ENCODE measurements around the gene DMTF1.
"Not testable (repeated sequence)": the region's sequence is repeated elsewhere in the genome, so short reads cannot be mapped to it uniquely, and the experiment has no call there.

DMTF1 gene

DNA sequence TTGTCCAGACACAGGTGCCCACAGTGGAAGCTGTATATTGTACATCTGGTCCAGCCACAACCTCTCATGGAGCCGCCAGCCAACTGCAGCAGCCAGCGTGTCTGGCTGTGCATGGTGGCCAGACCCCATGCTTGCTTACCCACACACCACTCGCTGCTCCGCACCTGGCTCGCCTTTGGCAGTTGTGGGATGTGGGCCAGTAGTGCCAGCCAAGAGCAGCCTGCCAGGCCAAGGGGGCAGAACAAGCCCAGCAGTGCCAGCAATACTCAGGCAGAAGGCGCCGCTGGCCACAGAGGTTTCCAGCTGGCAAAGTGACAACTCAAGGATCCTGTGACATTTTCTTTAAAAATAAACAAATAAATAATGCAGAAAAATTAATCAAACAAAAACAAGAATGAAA, 79.0 kb downstream of the DMTF1 start:
- H3K79me1 ChIP-seq (ENCODE audit: low read depth, low read length): no peaks in the 10 kb centered on the region
- no peak overlapping the region for H3K27ac ChIP-seq (replicated peaks; ENCODE audit: low read length)
- H2BK15ac ChIP-seq (ENCODE audit: low read length): peak overlapping the region; percentile 20
- H3K27me3 ChIP-seq (ENCODE audit: control insufficient read depth in 3 of 3, insufficient read depth in 3 of 3, low read depth in 1 of 3, low read length in 3 of 3): peaks cover 0 to 39% (median 0%) of the 10 kb centered on the region in 3 experiments
- H3K23ac ChIP-seq (ENCODE audit: low read depth, low read length, poor library complexity): no peak overlapping the region
- H3K4me3 ChIP-seq (ENCODE audit: low read length in 2 of 2): no peak overlapping the region
- peaks cover 0 to 2% of the 10 kb centered on the region in 2 donors for H3K4me1 ChIP-seq (ENCODE audit: control insufficient read depth in 2 of 2, insufficient read depth in 1 of 2, low read depth in 1 of 2, low read length in 2 of 2)
- H3K9ac ChIP-seq (ENCODE audit: low read depth, low read length, poor library complexity): no peak overlapping the region
- no peaks in the 10 kb centered on the region for H3K9me3 ChIP-seq (replicated peaks in 1 of 2; ENCODE audit: control insufficient read depth in 2 of 2, insufficient read depth in 1 of 2, low read depth in 1 of 2, low read length in 2 of 2)
- whole genome bisulfite sequencing, 2 donors (ENCODE audit: extremely low coverage in 2 of 2, insufficient read length in 2 of 2, insufficient replicate concordance in 1 of 2): no CpG with 5 or more reads among the region's 7 CpGs
- H3K36me3 ChIP-seq (replicated peaks in 1 of 2; ENCODE audit: control insufficient read depth in 2 of 2, insufficient read depth in 2 of 2, low read length in 2 of 2): no peaks in the 10 kb centered on the region
- H3K4me2 ChIP-seq (ENCODE audit: insufficient read depth, low read length, poor library complexity, severe bottlenecking): no peak overlapping the region
- H4K8ac ChIP-seq (ENCODE audit: low read depth, low read length): no peak overlapping the region
- H3K4ac ChIP-seq (ENCODE audit: low read length): no peak overlapping the region
- H3K14ac ChIP-seq (ENCODE audit: low read length): no peak overlapping the region
- H2AFZ ChIP-seq (ENCODE audit: low read length): no peak overlapping the region
- H2BK12ac ChIP-seq (ENCODE audit: low read length): no peak overlapping the region
- no peak overlapping the region for H4K91ac ChIP-seq (ENCODE audit: low read depth, low read length, poor library complexity)
- peak overlapping the region; percentile 79 for H3K18ac ChIP-seq (ENCODE audit: low read length)
- no peak overlapping the region for H2BK120ac ChIP-seq (ENCODE audit: low read depth, low read length)
- no peak overlapping the region for H2BK5ac ChIP-seq (ENCODE audit: low read length)
- peak overlapping the region; percentile 71 for H2AK5ac ChIP-seq (ENCODE audit: low read depth, low read length)
- DNase-seq (ENCODE audit: low spot score): no peak

GRCh38 chr7:87231711-87232110, 79.5 kb downstream of the DMTF1 start:
- H2BK12ac ChIP-seq (ENCODE audit: low read length): no peak overlapping the region
- no peak overlapping the region for H3K9ac ChIP-seq (ENCODE audit: low read depth, low read length, poor library complexity)
- no peak overlapping the region for H3K27ac ChIP-seq (replicated peaks; ENCODE audit: low read length)
- peaks cover 0 to 2% of the 10 kb centered on the region in 2 donors for H3K4me1 ChIP-seq (ENCODE audit: control insufficient read depth in 2 of 2, insufficient read depth in 1 of 2, low read depth in 1 of 2, low read length in 2 of 2)
- H2BK120ac ChIP-seq (ENCODE audit: low read depth, low read length): no peak overlapping the region
- no peak overlapping the region for H3K18ac ChIP-seq (ENCODE audit: low read length)
- H2BK5ac ChIP-seq (ENCODE audit: low read length): no peak overlapping the region
- no peak overlapping the region for H2AFZ ChIP-seq (ENCODE audit: low read length)
- H2BK15ac ChIP-seq (ENCODE audit: low read length): no peak overlapping the region
- no peak overlapping the region for H2AK5ac ChIP-seq (ENCODE audit: low read depth, low read length)
- no peak overlapping the region for H3K4ac ChIP-seq (ENCODE audit: low read length)
- H4K91ac ChIP-seq (ENCODE audit: low read depth, low read length, poor library complexity): no peak overlapping the region
- peaks cover 0 to 34% (median 0%) of the 10 kb centered on the region in 3 experiments for H3K27me3 ChIP-seq (ENCODE audit: control insufficient read depth in 3 of 3, insufficient read depth in 3 of 3, low read depth in 1 of 3, low read length in 3 of 3)
- H3K4me2 ChIP-seq (ENCODE audit: insufficient read depth, low read length, poor library complexity, severe bottlenecking): no peak overlapping the region
- no peak overlapping the region for H3K14ac ChIP-seq (ENCODE audit: low read length)
- no peaks in the 10 kb centered on the region for H3K9me3 ChIP-seq (replicated peaks in 1 of 2; ENCODE audit: control insufficient read depth in 2 of 2, insufficient read depth in 1 of 2, low read depth in 1 of 2, low read length in 2 of 2)
- no peak for DNase-seq (ENCODE audit: low spot score)
- no peak overlapping the region for H3K4me3 ChIP-seq (ENCODE audit: low read length in 2 of 2)
- H4K8ac ChIP-seq (ENCODE audit: low read depth, low read length): no peak overlapping the region
- no peak overlapping the region for H3K23ac ChIP-seq (ENCODE audit: low read depth, low read length, poor library complexity)
- H3K79me1 ChIP-seq (ENCODE audit: low read depth, low read length): no peaks in the 10 kb centered on the region
- H3K36me3 ChIP-seq (replicated peaks in 1 of 2; ENCODE audit: control insufficient read depth in 2 of 2, insufficient read depth in 2 of 2, low read length in 2 of 2): no peaks in the 10 kb centered on the region

DNA sequence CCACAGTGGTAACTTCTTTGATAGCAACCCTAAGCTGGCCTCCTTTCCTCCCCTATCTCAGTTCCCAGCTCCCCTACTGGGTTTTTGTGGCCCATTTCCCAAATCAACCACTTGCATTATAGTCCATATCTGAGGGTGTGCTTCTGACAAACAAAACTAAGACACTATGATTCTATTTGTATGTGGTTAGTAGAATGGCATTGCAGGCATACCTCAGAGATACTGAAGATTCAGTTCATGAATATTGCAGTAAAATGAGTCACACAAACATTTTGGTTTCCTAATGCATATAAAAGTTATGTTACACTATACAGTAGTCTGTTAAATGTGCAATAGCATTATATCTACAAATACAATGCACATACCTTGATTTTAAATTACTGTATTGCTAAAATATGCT, 82.7 kb downstream of the DMTF1 start:
- Histone ChIP-seq H2BK15ac (ENCODE audit: low read length) (no peak overlapping the region), H3K27ac (replicated peaks; ENCODE audit: low read length) (no peak overlapping the region)
- no peak for DNase-seq (ENCODE audit: low spot score)

DNA sequence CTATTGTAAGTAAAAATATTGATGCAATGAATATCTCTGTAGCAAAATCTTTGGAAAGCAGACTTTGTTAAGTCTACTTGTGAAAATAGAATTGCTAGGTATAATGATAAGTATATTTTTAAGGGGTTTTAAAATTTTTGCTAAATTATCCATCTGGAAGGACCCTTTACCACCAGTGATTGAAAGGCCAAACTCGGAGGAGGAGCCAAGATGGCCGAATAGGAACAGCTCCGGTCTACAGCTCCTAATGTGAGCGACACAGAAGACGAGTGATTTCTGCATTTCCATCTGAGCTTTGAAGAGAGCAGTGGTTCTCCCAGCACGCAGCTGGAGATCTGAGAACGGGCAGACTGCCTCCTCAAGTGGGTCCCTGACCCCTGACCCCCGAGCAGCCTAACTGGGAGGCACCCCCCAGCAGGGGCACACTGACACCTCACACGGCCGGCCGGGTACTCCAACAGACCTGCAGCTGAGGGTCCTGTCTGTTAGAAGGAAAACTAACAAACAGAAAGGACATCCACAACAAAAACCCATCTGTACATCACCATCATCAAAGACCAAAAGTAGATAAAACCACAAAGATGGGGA, 86.3 kb downstream of the DMTF1 start:
- not testable (repeated sequence) for H3K9ac ChIP-seq (ENCODE audit: low read depth, low read length, poor library complexity); H3K36me3 ChIP-seq (replicated peaks in 1 of 2; ENCODE audit: control insufficient read depth in 2 of 2, insufficient read depth in 2 of 2, low read length in 2 of 2); H3K4me1 ChIP-seq (ENCODE audit: control insufficient read depth in 2 of 2, insufficient read depth in 1 of 2, low read depth in 1 of 2, low read length in 2 of 2); H2BK15ac ChIP-seq (ENCODE audit: low read length); H4K8ac ChIP-seq (ENCODE audit: low read depth, low read length); H2AK5ac ChIP-seq (ENCODE audit: low read depth, low read length); H3K4me3 ChIP-seq (ENCODE audit: low read length in 2 of 2); H4K91ac ChIP-seq (ENCODE audit: low read depth, low read length, poor library complexity); H3K79me1 ChIP-seq (ENCODE audit: low read depth, low read length); H3K9me3 ChIP-seq (replicated peaks in 1 of 2; ENCODE audit: control insufficient read depth in 2 of 2, insufficient read depth in 1 of 2, low read depth in 1 of 2, low read length in 2 of 2); H2BK12ac ChIP-seq (ENCODE audit: low read length); H3K18ac ChIP-seq (ENCODE audit: low read length); DNase-seq (ENCODE audit: low spot score); H3K4ac ChIP-seq (ENCODE audit: low read length); H3K27ac ChIP-seq (replicated peaks; ENCODE audit: low read length); H2BK120ac ChIP-seq (ENCODE audit: low read depth, low read length); H3K27me3 ChIP-seq (ENCODE audit: control insufficient read depth in 3 of 3, insufficient read depth in 3 of 3, low read depth in 1 of 3, low read length in 3 of 3); H3K14ac ChIP-seq (ENCODE audit: low read length); H3K4me2 ChIP-seq (ENCODE audit: insufficient read depth, low read length, poor library complexity, severe bottlenecking); H3K23ac ChIP-seq (ENCODE audit: low read depth, low read length, poor library complexity); H2BK5ac ChIP-seq (ENCODE audit: low read length)
- peak overlapping the region; percentile 63 for H2AFZ ChIP-seq (ENCODE audit: low read length)
- WGBS, 2 donors (ENCODE audit: extremely low coverage in 2 of 2, insufficient read length in 2 of 2, insufficient replicate concordance in 1 of 2): no CpG with 5 or more reads among the region's 11 CpGs

More for the DNA sequence above, 82.7 kb downstream of the DMTF1 start:
- Histone ChIP-seq H3K18ac (ENCODE audit: low read length) (no peak overlapping the region), H2AK5ac (ENCODE audit: low read depth, low read length) (no peak overlapping the region), H2BK120ac (ENCODE audit: low read depth, low read length) (no peak overlapping the region), H4K91ac (ENCODE audit: low read depth, low read length, poor library complexity) (no peak overlapping the region), H3K27me3 (ENCODE audit: control insufficient read depth in 3 of 3, insufficient read depth in 3 of 3, low read depth in 1 of 3, low read length in 3 of 3) (peaks cover 0 to 27% (median 0%) of the 10 kb centered on the region in 3 experiments), H3K4me3 (ENCODE audit: low read length in 2 of 2) (no peak overlapping the region), H3K4me2 (ENCODE audit: insufficient read depth, low read length, poor library complexity, severe bottlenecking) (no peak overlapping the region), H2AFZ (ENCODE audit: low read length) (no peak overlapping the region), H3K23ac (ENCODE audit: low read depth, low read length, poor library complexity) (no peak overlapping the region), H3K9me3 (replicated peaks in 1 of 2; ENCODE audit: control insufficient read depth in 2 of 2, insufficient read depth in 1 of 2, low read depth in 1 of 2, low read length in 2 of 2) (no peaks in the 10 kb centered on the region), H3K4me1 (ENCODE audit: control insufficient read depth in 2 of 2, insufficient read depth in 1 of 2, low read depth in 1 of 2, low read length in 2 of 2) (no peaks in the 10 kb centered on the region), H3K4ac (ENCODE audit: low read length) (no peak overlapping the region), H2BK12ac (ENCODE audit: low read length) (no peak overlapping the region), H3K36me3 (replicated peaks in 1 of 2; ENCODE audit: control insufficient read depth in 2 of 2, insufficient read depth in 2 of 2, low read length in 2 of 2) (no peaks in the 10 kb centered on the region), H3K79me1 (ENCODE audit: low read depth, low read length) (no peaks in the 10 kb centered on the region), H2BK5ac (ENCODE audit: low read length) (no peak overlapping the region), H4K8ac (ENCODE audit: low read depth, low read length) (no peak overlapping the region), H3K9ac (ENCODE audit: low read depth, low read length, poor library complexity) (no peak overlapping the region), H3K14ac (ENCODE audit: low read length) (no peak overlapping the region)
